PC-9 (cell line): ENCODE results near the gene SLC43A1. TPM values are rescaled to one million over a fixed set of nuclear protein-coding genes. Genes with fewer than 3 reads are reported as not detected.

ENCODE experiments used
- BruUV-seq: library from RNA; stranded (reverse); fragments of 400-500 nt; replicated peaks from 2 replicates; lab custom pipeline; 2021; lab: Mats Ljungman, UMichigan
- CTCF ChIA-PET: fragments of 300-600 bp; sonication (Branson Sonifier 250); formaldehyde crosslinking; loops from one replicate; lab custom pipeline; 2022; ENCODE audit warnings: antibody characterized with exemption; lab: Charles Lee
- POLR2A ChIA-PET: fragments of 300-600 bp; sonication (Branson Sonifier 250); formaldehyde crosslinking; loops from one replicate; lab custom pipeline; 2022; ENCODE audit warnings: antibody characterized with exemption; ENCODE audit not compliant: unreplicated experiment; lab: Charles Lee
- DNase-seq, 2 experiments: peaks; one replicate each; pipeline versions ENCODE4 v3.0.0 to v3.0.0-alpha.2; 2015 to 2022; ENCODE audit warnings: mixed read lengths in 1 of 2
- H2AFZ ChIP-seq: fragments of 200-600 bp; sonication (generic); 2 replicates; pipeline ENCODE4 v1.8.1; 2017; ENCODE audit warnings: antibody characterized with exemption
- H3F3A ChIP-seq: fragments of 200-600 bp; sonication (generic); 2 replicates; pipeline ENCODE4 v1.8.1; 2017; ENCODE audit warnings: antibody characterized with exemption, mild to moderate bottlenecking, low read depth; ENCODE audit not compliant: insufficient read depth
- H3K27ac ChIP-seq: fragments of 200-600 bp; sonication (generic); 2 replicates; pipeline ENCODE4 v1.6.1; 2016; ENCODE audit warnings: mixed run types
- H3K27me3 ChIP-seq: fragments of 200-600 bp; sonication (generic); 2 replicates; pipeline ENCODE4 v1.6.1; 2016; ENCODE audit warnings: low read depth, mixed run types; ENCODE audit not compliant: insufficient read depth
- H3K36me3 ChIP-seq: fragments of 200-600 bp; sonication (generic); 2 replicates; pipeline ENCODE4 v1.6.1; 2016; ENCODE audit warnings: low read depth, mixed run types
- H3K4me1 ChIP-seq: fragments of 200-600 bp; sonication (generic); replicated peaks from 2 replicates; pipeline ENCODE4 v1.6.1; 2016; ENCODE audit warnings: mixed run types; ENCODE audit not compliant: insufficient read depth
- H3K4me2 ChIP-seq: fragments of 200-600 bp; sonication (generic); 2 replicates; pipeline ENCODE4 v1.6.1; 2017; ENCODE audit warnings: mixed run types
- H3K4me3 ChIP-seq: fragments of 200-600 bp; sonication (generic); 2 replicates; pipeline ENCODE4 v1.6.1; 2016; ENCODE audit warnings: mixed run types
- H3K79me2 ChIP-seq: fragments of 200-600 bp; sonication (generic); 2 replicates; pipeline ENCODE4 v1.6.1; 2017; ENCODE audit warnings: low read depth, mixed run types
- H3K9me2 ChIP-seq: fragments of 200-600 bp; sonication (generic); 2 replicates; pipeline ENCODE4 v1.8.1; 2017; ENCODE audit warnings: mild to moderate bottlenecking; ENCODE audit not compliant: insufficient read depth
- H3K9me3 ChIP-seq: fragments of 200-600 bp; sonication (generic); 2 replicates; pipeline ENCODE4 v1.8.1; 2016; ENCODE audit warnings: low read depth; ENCODE audit not compliant: insufficient read depth
- H4K20me1 ChIP-seq: fragments of 200-600 bp; sonication (generic); 2 replicates; pipeline ENCODE4 v1.8.1; 2017; ENCODE audit not compliant: insufficient read depth
- CTCF ChIP-seq: fragments of 200-600 bp; sonication (generic); conservative IDR thresholded peaks from 2 replicates; pipeline ENCODE4 v1.6.1; 2017; ENCODE audit warnings: mixed run types, antibody characterized with exemption, mild to moderate bottlenecking, moderate library complexity
- EZH2 ChIP-seq: fragments of 200-600 bp; sonication (generic); IDR thresholded peaks from 2 replicates; pipeline ENCODE4 v1.8.0; 2017; ENCODE audit warnings: antibody characterized with exemption, low read depth
- intact Hi-C: fragments of 100-400 bp; cut with micrococcal nuclease; formaldehyde crosslinking; loops from one replicate; pipeline ENCODE4 v1.10.0; 2022; ENCODE audit not compliant: unreplicated experiment
- total RNA-seq: library from RNA; stranded (reverse); gene quantifications from 2 replicates; pipeline ENCODE4 v1.2.3, GENCODE V29; 2021

Gene SLC43A1
- total RNA-seq, 1 experiment from 2014 or later: 4.0 TPM

GRCh38 chr11:57459164-57460021, 56.1 kb downstream of the SLC43A1 start:
- Histone ChIP-seq H3K4me3 (peak overlapping the region; percentile 56), H3K9me2 (no peaks in the 10 kb centered on the region), H3K79me2 (no peaks in the 10 kb centered on the region), H4K20me1 (no peaks in the 10 kb centered on the region), H3K27ac (no peak overlapping the region), H3F3A (no peaks in the 10 kb centered on the region; the same call in 1 of the 2 replicates), H2AFZ (peak overlapping the region; percentile 79), H3K4me1 (peaks cover 22% of the 10 kb centered on the region), H3K27me3 (peaks cover 22% of the 10 kb centered on the region), H3K4me2 (peak overlapping the region; percentile 94), H3K36me3 (no peaks in the 10 kb centered on the region), H3K9me3 (no peaks in the 10 kb centered on the region)
- DNase-seq: peak in 1 of 2 experiments; percentile 12
- POLR2A ChIA-PET: interaction anchor here (0.7 kb wide), 2 partner anchors 208 to 742 kb away, joined by 3 to 4 read pairs; no protein-coding TSS in a partner anchor
- intact Hi-C loops: loop anchor here (5.0 kb wide), 1 partner anchor 1053 kb away; no protein-coding TSS in a partner anchor
- no TSS peak for BruUV-seq
- TF ChIP-seq CTCF (no peak), EZH2 (no peak; the same call in 1 of the 2 replicates)
- CTCF ChIA-PET: interaction anchor here (0.6 to 2.7 kb wide), 16 partner anchors 18 to 480 kb away, joined by 3 to 20 read pairs (median 6); partner anchors contain the start of gene SELENOH

- intact Hi-C loops: loop anchor here (1.0 to 5.0 kb wide), 2 partner anchors 109 to 1054 kb away; partner anchors contain the start of gene UBE2L6
- DNase-seq: peak in 1 of 2 experiments; percentile 59
- Histone ChIP-seq H3F3A (no peaks in the 10 kb centered on the region; the same call in 1 of the 2 replicates), H3K4me2 (peak overlapping the region; percentile 94), H3K79me2 (no peaks in the 10 kb centered on the region), H3K4me3 (peak overlapping the region; percentile 56), H2AFZ (peak overlapping the region; percentile 79), H4K20me1 (no peaks in the 10 kb centered on the region), H3K36me3 (no peaks in the 10 kb centered on the region), H3K9me3 (no peaks in the 10 kb centered on the region), H3K27ac (no peak overlapping the region), H3K9me2 (no peaks in the 10 kb centered on the region), H3K27me3 (peaks cover 22% of the 10 kb centered on the region), H3K4me1 (peaks cover 22% of the 10 kb centered on the region)
- no TSS peak for BruUV-seq
- peak; percentile 99 for TF ChIP-seq CTCF
- TF ChIP-seq EZH2: no peak
- POLR2A ChIA-PET: interaction anchor here (0.6 to 0.7 kb wide), 3 partner anchors 21 to 743 kb away, joined by 3 to 4 read pairs (median 3); no protein-coding TSS in a partner anchor
- CTCF ChIA-PET: interaction anchor here (0.5 to 2.7 kb wide), 18 partner anchors 17 to 1808 kb away, joined by 3 to 20 read pairs (median 4); partner anchors contain the start of gene SELENOH
These were observed 56.9 kb downstream of the SLC43A1 start for GRCh38 chr11:57458410-57459163.

GRCh38 chr11:57458060-57458409, 57.5 kb downstream of the SLC43A1 start:
- TF ChIP-seq CTCF: no peak
- TF ChIP-seq EZH2: no peak
- peak overlapping the region; percentile 79; the same call in 1 of the 2 replicates for H2AFZ ChIP-seq

More at GRCh38 chr11:57458060-57458409, 57.5 kb downstream of the SLC43A1 start:
- H3K9me2 ChIP-seq: no peaks in the 10 kb centered on the region
- H3F3A ChIP-seq: no peaks in the 10 kb centered on the region; the same call in 1 of the 2 replicates
- peak overlapping the region; percentile 94 for H3K4me2 ChIP-seq
- ChIA-PET CTCF (interaction anchor here (0.5 to 2.7 kb wide), 15 partner anchors 15 to 1808 kb away, joined by 3 to 20 read pairs (median 4); no protein-coding TSS in a partner anchor), POLR2A (interaction anchor here (0.6 kb wide), 2 partner anchors 18 to 22 kb away, joined by 3 read pairs; no protein-coding TSS in a partner anchor)
- H4K20me1 ChIP-seq: no peaks in the 10 kb centered on the region
- H3K4me3 ChIP-seq: peak overlapping the region; percentile 56; the same call in 1 of the 2 replicates
- H3K27ac ChIP-seq: no peak overlapping the region
- peaks cover 22% of the 10 kb centered on the region for H3K27me3 ChIP-seq
- no peaks in the 10 kb centered on the region for H3K36me3 ChIP-seq
- BruUV-seq: no TSS peak
- H3K79me2 ChIP-seq: no peaks in the 10 kb centered on the region
- intact Hi-C loops: loop anchor here (1.0 to 5.0 kb wide), 2 partner anchors 109 to 1054 kb away; partner anchors contain the start of gene UBE2L6
- peak in 1 of 2 experiments; percentile 37 for DNase-seq
- peaks cover 22% of the 10 kb centered on the region for H3K4me1 ChIP-seq
- no peaks in the 10 kb centered on the region for H3K9me3 ChIP-seq
